MM.1S (cell line): ENCODE measurements around the gene RGR.

Experiments
- DNase-seq: peaks from one replicate; pipeline ENCODE4 v3.0.0-alpha.2; 2015
- H2AFZ ChIP-seq: fragments of 300-600 bp; sonication (generic); 2 replicates; pipeline ENCODE4 v1.6.0; 2016; ENCODE audit warnings: antibody characterized with exemption, low read length
- H3F3A ChIP-seq: fragments of 300-600 bp; sonication (generic); 2 replicates; pipeline ENCODE4 v1.6.1; 2016; ENCODE audit warnings: mild to moderate bottlenecking, antibody characterized with exemption, low read length, moderate library complexity, mixed read lengths; ENCODE audit not compliant: insufficient read depth
- H3K27ac ChIP-seq: fragments of 300-600 bp; sonication (generic); 2 replicates; pipeline ENCODE4 v1.5.1; 2016; ENCODE audit warnings: mild to moderate bottlenecking, low read length
- H3K27me3 ChIP-seq: fragments of 300-600 bp; sonication (generic); replicated peaks from 2 replicates; pipeline ENCODE4 v1.6.0; 2016; ENCODE audit warnings: low read length; ENCODE audit not compliant: insufficient read depth
- H3K36me3 ChIP-seq: fragments of 300-600 bp; sonication (generic); replicated peaks from 2 replicates; pipeline ENCODE4 v1.6.1; 2016; ENCODE audit warnings: mild to moderate bottlenecking, low read length, mixed read lengths; ENCODE audit not compliant: insufficient read depth
- H3K4me1 ChIP-seq: fragments of 300-600 bp; sonication (generic); 2 replicates; pipeline ENCODE4 v1.6.1; 2016; ENCODE audit warnings: low read length, mixed read lengths
- H3K4me2 ChIP-seq: fragments of 300-600 bp; sonication (generic); 2 replicates; pipeline ENCODE4 v1.6.0; 2016; ENCODE audit warnings: low read depth, low read length
- H3K4me3 ChIP-seq: fragments of 300-600 bp; sonication (generic); 2 replicates; pipeline ENCODE4 v1.5.1; 2016; ENCODE audit warnings: low read length, mixed read lengths
- H3K79me2 ChIP-seq: fragments of 300-600 bp; sonication (generic); 2 replicates; pipeline ENCODE4 v1.6.1; 2016; ENCODE audit warnings: mixed run types, low read length, mixed read lengths
- H3K9ac ChIP-seq: fragments of 300-600 bp; sonication (generic); 2 replicates; pipeline ENCODE4 v1.6.1; 2016; ENCODE audit warnings: low read length, mixed read lengths
- H3K9me2 ChIP-seq: fragments of 300-600 bp; sonication (generic); replicated peaks from 2 replicates; pipeline ENCODE4 v1.6.1; 2016; ENCODE audit warnings: mild to moderate bottlenecking, low read length, mixed read lengths; ENCODE audit not compliant: insufficient read depth
- H3K9me3 ChIP-seq: fragments of 300-600 bp; sonication (generic); replicated peaks from 2 replicates; pipeline ENCODE4 v1.6.1; 2016; ENCODE audit warnings: mild to moderate bottlenecking, low read length, mixed read lengths; ENCODE audit not compliant: insufficient read depth
- H4K20me1 ChIP-seq: fragments of 300-600 bp; sonication (generic); 2 replicates; pipeline ENCODE4 v1.6.1; 2016; ENCODE audit warnings: mild to moderate bottlenecking, low read length, moderate library complexity, mixed read lengths; ENCODE audit not compliant: insufficient read depth
- EZH2 ChIP-seq: fragments of 300-600 bp; sonication (generic); optimal IDR thresholded peaks from 2 replicates; pipeline ENCODE3; 2017; ENCODE audit warnings: low read depth, mild to moderate bottlenecking, antibody characterized with exemption, low read length, mixed read lengths
- EZH2phosphoT487 ChIP-seq: fragments of 300-600 bp; sonication (generic); IDR thresholded peaks from 2 replicates; pipeline ENCODE4 v1.6.1; 2018; ENCODE audit warnings: antibody characterized with exemption, low read length
- TF ChIP-seq, protein P1 (sequence below): fragments of 300-600 bp; sonication (generic); IDR thresholded peaks from 2 replicates; pipeline ENCODE4 v1.5.1; 2016; ENCODE audit warnings: antibody characterized with exemption, low read length, mixed read lengths

The RGR gene

DNA sequence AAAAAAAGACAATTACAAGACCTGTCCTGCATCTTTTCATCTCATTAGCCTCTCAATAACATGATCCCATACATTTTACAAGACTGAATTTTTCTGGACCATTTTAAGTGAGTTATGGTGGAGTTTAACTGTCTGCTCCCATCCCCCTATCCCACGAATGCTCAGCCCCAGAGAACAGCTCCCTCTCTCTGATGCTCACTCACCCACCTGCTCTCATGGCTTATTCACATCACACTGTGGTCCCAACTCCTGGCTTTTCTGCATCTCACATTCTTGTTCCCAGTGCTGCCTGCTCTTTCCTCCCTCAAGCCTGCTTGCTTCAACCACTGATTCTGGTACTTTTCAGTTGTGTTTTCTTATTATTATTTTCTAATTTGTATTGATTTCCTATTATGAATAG is 63.2 kb downstream of the RGR start:
- no peaks in the 10 kb centered on the region for H4K20me1 ChIP-seq
- no peak overlapping the region for H3K9ac ChIP-seq
- H3K79me2 ChIP-seq, result no peaks in the 10 kb centered on the region
- no peaks in the 10 kb centered on the region for H3K36me3 ChIP-seq
- H3K4me2 ChIP-seq, result no peak overlapping the region
- no peak overlapping the region for H2AFZ ChIP-seq
- H3F3A ChIP-seq, result no peaks in the 10 kb centered on the region
- no peaks in the 10 kb centered on the region for H3K9me2 ChIP-seq
- no peak overlapping the region for H3K4me3 ChIP-seq
- H3K27ac ChIP-seq, result no peak overlapping the region
- TF ChIP-seq, protein P1, sequence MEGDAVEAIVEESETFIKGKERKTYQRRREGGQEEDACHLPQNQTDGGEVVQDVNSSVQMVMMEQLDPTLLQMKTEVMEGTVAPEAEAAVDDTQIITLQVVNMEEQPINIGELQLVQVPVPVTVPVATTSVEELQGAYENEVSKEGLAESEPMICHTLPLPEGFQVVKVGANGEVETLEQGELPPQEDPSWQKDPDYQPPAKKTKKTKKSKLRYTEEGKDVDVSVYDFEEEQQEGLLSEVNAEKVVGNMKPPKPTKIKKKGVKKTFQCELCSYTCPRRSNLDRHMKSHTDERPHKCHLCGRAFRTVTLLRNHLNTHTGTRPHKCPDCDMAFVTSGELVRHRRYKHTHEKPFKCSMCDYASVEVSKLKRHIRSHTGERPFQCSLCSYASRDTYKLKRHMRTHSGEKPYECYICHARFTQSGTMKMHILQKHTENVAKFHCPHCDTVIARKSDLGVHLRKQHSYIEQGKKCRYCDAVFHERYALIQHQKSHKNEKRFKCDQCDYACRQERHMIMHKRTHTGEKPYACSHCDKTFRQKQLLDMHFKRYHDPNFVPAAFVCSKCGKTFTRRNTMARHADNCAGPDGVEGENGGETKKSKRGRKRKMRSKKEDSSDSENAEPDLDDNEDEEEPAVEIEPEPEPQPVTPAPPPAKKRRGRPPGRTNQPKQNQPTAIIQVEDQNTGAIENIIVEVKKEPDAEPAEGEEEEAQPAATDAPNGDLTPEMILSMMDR, result no peak
- TF ChIP-seq EZH2phosphoT487 (no peak), EZH2 (no peak)
- no peak for DNase-seq
- no peaks in the 10 kb centered on the region for H3K4me1 ChIP-seq
- H3K9me3 ChIP-seq, result no peaks in the 10 kb centered on the region
- no peaks in the 10 kb centered on the region for H3K27me3 ChIP-seq

DNA sequence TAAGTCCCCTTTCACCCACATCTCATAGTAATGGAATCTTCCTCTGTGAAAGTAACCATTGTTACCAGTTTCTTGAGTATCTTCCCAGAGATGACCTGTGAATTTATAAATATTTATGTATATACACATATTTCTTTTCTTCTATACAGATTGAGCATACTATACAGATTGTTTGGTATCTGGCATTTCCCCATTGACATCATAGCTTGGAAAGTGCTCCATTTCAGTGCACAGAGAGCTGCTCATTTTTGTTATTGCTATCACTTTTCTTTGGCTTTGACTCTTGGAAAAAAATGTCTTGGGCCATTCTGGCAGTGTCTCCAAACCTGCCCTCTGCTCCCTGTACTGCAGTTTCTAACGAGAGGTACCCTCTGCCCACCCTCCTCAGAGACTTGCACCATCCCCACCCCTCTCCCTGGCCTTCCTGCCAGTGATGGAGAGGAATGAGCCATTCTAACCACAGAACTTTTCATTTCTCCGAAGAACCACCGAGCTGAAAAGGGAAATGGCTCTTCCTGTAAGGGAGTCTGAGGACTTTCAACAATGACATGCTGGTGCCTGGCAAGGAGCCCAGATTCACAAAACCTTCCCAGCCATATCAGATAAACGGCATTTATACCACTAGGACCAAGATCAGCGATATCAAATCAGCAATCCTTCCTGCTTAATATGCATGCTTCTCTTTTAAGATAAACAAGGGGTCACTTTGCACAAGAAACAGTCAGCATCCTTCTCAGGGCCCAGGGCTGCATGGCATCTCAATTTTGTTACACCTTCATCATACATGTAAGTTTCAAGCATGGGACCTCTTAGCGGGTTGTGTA is 63.8 kb downstream of the RGR start:
- Histone ChIP-seq H3K4me3 (no peak overlapping the region), H3K79me2 (no peaks in the 10 kb centered on the region), H3K4me2 (no peak overlapping the region), H3F3A (no peaks in the 10 kb centered on the region), H3K27ac (no peak overlapping the region), H3K9me3 (no peaks in the 10 kb centered on the region), H3K4me1 (no peaks in the 10 kb centered on the region), H3K36me3 (no peaks in the 10 kb centered on the region), H3K27me3 (no peaks in the 10 kb centered on the region), H4K20me1 (no peaks in the 10 kb centered on the region), H3K9me2 (no peaks in the 10 kb centered on the region), H2AFZ (no peak overlapping the region), H3K9ac (no peak overlapping the region)
- no peak for DNase-seq
- TF ChIP-seq, protein P1, result no peak
- no peak for TF ChIP-seq EZH2
- no peak for TF ChIP-seq EZH2phosphoT487
